ENCODE results near the gene RNF141.

GRCh38 chr11:10504490-10504889 lies 36.5 kb downstream of the RNF141 start:
- TF ChIP-seq KAT7 (CRISPR knock-in tag; IDR thresholded peaks at IDR 0.05; ENCODE audit: borderline replicate concordance): no peak
- TF ChIP-seq, protein P1, sequence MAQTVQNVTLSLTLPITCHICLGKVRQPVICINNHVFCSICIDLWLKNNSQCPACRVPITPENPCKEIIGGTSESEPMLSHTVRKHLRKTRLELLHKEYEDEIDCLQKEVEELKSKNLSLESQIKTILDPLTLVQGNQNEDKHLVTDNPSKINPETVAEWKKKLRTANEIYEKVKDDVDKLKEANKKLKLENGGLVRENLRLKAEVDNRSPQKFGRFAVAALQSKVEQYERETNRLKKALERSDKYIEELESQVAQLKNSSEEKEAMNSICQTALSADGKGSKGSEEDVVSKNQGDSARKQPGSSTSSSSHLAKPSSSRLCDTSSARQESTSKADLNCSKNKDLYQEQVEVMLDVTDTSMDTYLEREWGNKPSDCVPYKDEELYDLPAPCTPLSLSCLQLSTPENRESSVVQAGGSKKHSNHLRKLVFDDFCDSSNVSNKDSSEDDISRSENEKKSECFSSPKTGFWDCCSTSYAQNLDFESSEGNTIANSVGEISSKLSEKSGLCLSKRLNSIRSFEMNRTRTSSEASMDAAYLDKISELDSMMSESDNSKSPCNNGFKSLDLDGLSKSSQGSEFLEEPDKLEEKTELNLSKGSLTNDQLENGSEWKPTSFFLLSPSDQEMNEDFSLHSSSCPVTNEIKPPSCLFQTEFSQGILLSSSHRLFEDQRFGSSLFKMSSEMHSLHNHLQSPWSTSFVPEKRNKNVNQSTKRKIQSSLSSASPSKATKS (CRISPR knock-in tag; IDR thresholded peaks at IDR 0.05): no peak
- no peak for TF ChIP-seq HNRNPH1 (optimal IDR thresholded peaks at IDR 0.05; ENCODE audit: low read depth, low read length)
- no peak for TF ChIP-seq TBL1XR1 (IDR thresholded peaks at IDR 0.05; ENCODE audit: borderline replicate concordance, low read length, partially characterized antibody)
- no peak for TF ChIP-seq ZNF672 (CRISPR knock-in tag; IDR thresholded peaks at IDR 0.05)
- TF ChIP-seq, protein P2, sequence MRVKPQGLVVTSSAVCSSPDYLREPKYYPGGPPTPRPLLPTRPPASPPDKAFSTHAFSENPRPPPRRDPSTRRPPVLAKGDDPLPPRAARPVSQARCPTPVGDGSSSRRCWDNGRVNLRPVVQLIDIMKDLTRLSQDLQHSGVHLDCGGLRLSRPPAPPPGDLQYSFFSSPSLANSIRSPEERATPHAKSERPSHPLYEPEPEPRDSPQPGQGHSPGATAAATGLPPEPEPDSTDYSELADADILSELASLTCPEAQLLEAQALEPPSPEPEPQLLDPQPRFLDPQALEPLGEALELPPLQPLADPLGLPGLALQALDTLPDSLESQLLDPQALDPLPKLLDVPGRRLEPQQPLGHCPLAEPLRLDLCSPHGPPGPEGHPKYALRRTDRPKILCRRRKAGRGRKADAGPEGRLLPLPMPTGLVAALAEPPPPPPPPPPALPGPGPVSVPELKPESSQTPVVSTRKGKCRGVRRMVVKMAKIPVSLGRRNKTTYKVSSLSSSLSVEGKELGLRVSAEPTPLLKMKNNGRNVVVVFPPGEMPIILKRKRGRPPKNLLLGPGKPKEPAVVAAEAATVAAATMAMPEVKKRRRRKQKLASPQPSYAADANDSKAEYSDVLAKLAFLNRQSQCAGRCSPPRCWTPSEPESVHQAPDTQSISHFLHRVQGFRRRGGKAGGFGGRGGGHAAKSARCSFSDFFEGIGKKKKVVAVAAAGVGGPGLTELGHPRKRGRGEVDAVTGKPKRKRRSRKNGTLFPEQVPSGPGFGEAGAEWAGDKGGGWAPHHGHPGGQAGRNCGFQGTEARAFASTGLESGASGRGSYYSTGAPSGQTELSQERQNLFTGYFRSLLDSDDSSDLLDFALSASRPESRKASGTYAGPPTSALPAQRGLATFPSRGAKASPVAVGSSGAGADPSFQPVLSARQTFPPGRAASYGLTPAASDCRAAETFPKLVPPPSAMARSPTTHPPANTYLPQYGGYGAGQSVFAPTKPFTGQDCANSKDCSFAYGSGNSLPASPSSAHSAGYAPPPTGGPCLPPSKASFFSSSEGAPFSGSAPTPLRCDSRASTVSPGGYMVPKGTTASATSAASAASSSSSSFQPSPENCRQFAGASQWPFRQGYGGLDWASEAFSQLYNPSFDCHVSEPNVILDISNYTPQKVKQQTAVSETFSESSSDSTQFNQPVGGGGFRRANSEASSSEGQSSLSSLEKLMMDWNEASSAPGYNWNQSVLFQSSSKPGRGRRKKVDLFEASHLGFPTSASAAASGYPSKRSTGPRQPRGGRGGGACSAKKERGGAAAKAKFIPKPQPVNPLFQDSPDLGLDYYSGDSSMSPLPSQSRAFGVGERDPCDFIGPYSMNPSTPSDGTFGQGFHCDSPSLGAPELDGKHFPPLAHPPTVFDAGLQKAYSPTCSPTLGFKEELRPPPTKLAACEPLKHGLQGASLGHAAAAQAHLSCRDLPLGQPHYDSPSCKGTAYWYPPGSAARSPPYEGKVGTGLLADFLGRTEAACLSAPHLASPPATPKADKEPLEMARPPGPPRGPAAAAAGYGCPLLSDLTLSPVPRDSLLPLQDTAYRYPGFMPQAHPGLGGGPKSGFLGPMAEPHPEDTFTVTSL (CRISPR knock-in tag; IDR thresholded peaks at IDR 0.05; ENCODE audit: borderline replicate concordance): no peak
- no peak for TF ChIP-seq ZNF589 (CRISPR knock-in tag; conservative IDR thresholded peaks at IDR 0.05)
- TF ChIP-seq ZNF510 (CRISPR knock-in tag; IDR thresholded peaks at IDR 0.05; ENCODE audit: low read depth): no peak
